Measurements from ENCODE around the gene BOD1L1.

BOD1L1 gene

DNA sequence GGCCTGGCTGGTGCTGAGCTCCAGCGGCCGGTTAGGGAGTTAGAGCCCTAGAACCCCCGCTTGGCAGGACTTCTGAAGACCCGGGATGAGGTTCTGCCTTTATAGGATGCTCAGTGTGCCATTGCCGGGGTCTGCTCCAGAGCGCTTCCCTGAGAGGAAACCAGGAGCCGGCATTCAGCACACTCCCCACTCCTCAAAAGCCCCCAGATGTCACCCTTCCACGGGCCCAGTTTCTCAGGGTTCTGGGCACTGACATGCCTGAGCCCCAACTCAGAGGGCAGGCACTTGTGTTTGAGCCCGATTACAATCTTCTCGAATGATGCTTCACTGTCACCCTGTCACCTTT is 89.7 kb downstream of the BOD1L1 start:
- DNase-seq: no peak

DNA sequence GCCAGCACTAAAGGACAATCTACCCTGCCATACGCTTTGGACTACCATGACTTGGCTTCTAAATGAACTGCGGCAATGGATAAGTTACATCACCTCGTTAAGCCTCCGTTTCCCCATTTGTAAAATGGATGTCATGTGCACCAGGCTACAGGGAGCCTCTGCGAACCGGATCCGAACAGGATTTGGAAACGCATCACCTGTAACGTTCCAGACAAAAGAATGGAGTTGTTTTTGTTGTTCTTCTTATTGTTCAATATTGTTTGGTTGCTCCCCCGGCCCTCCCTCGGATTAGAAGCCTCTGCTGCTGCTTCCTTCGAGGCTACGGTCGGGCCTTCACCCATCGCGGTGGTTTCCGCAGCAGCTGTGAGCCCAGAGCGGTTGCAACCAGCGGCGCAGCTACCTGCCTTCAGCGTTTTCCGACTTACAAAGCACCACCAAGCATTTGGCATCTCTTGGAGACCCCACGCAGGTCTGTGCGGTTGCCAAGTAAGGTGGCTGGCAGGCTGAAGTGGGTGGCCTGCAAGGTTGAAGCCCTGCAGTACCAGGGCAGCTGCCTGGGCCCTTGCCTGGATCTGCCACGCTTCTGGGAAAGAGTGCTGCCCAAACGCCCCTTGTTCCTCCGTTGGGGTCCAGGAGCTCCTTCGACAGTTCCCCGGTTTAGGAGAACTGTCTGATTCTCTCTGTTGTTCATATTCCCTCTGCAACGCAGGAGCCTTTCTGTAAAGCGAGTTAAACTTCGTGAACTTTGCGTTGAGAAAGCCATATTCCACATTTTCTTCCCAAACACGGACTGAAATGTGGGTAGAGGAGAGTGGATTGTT is 90.3 kb downstream of the BOD1L1 start:
- DNase-seq: no peak

DNA sequence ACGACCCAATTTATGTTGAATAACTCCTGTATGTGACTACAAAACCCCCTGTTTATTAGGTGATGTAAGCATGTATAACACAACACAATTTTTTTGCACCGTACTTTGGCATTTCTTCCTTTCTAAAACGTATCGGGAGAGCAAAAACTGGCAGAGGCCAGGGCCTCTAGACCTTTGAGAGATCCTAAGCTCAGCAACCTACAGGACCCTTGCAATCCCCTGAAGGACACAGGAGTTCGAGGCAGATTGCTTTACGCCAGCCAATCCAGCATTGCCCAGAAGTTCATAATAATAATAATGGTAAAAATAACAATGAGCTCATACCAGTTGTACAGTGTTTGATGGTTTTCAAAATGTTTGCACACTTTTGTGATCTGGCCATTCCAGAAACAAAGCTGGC is 90.9 kb downstream of the BOD1L1 start:
- DNase-seq: no peak

DNA sequence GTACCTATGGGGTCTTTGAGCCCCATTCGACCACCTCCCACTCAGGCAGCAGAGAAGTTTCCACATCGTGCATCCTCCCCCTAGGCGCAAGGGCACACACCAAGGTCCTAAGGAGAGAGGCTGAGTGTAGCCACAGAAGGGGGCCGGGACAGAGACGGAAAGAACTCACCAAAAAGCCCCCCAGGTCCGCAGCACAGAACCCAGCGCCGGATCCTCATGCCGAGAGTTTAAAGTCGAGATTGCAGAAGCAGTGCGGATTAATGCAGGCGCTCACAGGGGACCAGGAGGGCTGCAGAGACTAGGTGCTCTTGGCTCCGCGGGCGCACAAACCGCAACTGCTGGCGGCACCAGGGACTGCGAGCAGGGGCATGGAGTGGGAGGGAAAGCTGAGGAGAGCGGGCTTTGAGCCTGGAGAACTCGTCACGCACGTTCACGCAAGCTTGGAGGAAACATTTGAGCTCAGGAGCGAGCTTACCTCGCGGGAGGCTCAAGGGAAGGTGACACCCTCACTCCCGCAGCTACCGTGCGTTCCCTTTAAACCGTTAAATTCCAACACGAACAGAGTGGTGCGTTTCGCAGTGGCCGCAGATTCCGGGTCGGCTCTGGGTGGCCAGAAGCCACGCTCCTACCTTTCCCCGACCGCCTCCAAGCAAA is 91.7 kb downstream of the BOD1L1 start:
- DNase-seq: no peak

DNA sequence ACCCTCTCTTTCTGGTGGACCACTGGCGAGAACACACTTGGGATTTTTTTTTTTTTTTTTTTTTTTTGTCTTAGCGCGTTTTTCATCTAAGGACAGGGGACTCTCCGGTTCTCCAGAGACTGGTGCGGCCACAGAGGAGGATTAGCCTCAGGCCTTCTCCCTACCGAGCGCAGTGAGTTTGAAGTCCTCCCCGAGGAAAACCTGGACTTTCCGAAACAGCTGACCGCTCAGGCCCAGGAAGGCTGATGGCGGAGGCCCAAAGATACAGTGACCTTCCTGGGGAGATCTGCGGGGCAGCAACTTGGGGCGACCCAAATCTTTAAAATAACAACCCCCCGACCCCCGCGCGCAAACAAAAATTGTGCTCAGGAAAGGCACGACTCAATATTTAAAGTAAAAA is 92.4 kb downstream of the BOD1L1 start:
- no peak for DNase-seq

DNA sequence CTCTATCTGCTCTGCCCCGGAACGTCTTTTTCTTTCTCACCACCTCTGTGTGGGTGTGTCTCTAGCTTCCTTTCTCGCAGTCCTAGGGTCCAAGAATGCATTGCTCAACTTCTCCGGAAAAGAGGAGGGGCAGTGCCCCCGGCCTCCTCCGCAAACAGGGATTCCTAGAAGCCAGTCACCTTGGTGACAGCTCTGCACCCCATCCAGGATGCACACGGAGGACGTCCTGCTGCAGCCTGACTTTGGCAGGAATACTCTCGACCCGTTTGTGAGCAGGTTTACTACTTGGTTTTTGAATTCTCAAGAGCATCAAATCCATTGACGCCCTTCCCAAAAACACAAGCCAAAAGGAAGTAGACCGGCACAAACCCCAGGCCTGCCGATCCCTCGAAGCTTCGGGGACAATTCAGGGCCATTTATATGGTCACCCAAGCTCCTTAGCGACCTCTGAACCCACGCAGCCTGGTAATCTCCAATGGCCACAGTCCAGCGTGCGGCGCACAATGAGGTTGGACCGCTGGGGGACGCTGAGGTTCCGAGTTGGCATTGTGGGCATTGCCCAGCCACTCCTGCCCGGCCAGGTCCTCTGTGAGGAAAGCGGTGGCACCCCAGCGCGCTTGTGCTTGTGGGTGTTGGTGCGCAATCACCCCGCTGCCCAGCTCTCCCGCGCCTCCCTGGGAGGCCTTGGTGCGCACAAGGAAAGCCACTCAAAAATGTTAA is 93.0 kb downstream of the BOD1L1 start:
- DNase-seq: no peak

DNA sequence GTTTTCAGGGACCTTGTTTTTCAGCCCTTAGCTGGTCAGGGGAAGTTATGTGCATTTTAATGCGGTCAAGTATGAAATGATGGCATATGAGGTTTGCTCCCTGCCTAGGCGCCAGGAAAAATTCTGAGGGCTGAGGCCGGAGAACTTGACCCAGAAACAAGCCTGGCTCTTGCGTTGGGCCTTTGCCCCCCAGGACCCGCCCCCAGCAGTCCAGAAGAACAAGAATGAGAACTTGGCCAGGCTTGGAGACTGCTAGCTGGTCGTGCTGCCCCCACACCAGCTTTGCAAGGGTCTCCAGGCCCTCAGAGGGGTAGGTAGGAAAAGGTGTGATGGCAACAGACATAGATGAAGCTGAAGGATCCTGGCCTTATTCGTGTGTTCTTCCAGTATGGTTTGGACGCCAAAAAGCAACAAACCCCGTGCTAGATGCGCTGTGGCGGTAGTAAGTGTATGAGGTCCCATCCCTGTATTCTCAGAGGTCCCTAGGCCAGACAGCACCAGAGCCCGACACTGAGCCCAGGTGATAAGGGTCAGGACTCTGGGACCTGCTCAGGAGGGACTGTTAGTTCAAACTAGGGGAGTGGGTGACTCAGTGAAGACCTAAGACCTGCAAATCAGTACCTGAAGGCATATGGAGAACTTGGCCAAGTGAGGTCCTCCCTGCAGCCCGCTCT is 93.7 kb downstream of the BOD1L1 start:
- no peak for DNase-seq

DNA sequence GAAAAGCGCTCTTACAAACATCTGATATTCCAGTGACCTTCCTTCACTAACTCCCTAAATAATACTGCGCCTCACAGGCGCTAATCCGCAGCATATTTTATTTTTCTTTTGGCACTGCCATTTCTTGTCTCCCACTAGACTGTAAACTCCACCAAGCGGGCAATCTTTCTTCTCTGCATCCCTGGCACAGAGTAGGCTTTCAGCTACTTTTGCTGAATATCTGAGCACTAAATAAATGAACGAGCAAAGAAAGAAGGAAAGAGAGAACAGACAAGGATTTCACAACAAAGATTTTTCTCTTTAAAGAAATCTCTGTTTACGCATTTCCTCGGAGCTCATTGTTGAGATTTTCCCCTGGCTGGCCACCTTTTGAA is 95.9 kb downstream of the BOD1L1 start:
- DNase-seq: no peak

DNA sequence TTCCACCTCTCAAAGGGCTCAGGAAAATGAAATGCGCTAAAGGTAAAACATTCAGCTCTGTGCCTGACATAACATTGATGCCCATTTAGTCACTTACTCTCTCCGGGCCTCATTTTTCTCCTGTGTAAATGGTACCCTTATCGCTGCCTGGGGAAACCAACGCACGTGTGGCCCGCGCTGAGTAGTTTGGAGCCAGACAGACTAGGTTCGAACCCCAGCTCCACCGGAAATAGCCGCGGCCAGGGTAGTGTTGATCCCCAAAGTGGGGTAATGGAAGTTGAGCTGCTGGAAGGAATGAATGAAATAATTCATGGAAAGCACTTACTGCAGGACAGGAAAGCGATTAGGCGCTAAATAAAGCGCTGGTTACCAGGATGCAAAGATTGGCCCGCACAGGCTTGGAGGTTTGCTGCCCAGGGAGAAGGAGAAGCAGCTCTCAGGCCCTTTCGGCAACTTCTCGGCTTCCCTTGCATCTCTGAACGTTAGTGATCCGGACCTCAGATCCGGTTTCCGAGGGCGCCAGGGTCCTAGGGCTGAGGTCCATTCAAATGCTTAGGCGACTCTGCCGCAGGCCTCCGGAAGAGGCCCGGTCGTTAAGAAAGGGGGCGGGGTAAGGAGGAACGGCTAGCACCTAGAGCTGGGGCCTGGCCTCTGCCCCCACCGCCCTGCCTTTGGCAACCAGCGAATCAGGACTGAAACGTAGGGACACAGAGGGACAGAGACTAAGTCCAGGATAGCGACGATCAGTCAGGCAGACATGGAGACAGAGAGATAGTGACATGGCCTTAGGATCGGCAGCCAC is 96.5 kb downstream of the BOD1L1 start:
- no peak for DNase-seq

DNA sequence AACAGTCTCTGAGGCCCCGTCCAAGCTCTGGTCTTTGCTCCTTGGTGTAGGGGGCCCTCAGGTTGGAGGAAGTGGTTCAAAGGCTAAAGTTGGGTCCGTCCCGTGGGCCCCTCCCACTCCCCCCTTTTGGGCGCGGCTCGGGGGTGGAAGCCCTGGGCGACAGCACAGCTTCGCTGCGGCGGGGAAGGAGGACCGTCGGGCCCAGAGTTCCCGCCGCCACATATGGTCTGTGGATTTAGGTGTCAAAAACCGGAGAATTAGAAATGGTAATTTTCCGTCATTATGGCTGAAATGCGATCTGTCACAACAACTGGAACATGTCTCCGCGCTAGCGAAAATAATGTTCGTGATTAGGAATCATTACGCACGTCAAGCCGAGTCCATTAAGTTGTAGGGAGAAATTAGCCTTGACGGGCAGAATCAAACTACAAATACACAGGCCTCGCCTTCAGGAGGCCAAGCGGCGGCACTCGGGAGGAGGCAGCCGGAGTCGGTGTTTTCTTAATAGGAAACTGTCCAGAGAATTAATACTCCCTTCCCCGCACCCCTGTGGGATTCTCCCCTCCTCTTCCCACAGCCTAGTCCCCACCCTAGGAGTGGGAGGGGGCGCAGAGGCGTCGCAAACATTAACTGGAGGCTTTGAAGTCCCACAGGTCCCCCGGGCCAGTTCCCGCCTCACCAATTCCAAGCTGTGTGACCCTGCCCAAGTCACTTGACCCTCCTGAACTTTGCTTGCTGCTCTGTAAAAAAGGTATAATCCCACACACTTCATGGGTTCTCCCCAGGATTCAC is 98.2 kb downstream of the BOD1L1 start:
- no peak for DNase-seq

DNA sequence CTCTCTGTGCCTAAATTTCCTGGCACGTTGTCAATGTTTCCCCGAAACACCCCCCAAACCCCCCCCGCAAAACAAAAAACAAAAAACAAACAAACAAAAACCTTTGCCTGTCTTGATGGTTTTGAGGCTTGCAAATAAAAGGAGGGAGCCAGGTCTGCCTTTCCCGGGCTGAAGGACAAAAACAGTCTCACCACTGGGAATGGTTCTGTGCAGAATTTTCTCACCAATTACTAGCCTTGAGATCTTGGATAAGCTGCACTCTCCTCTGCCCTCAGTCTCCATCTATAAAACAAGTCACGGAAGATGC is 98.8 kb downstream of the BOD1L1 start:
- no peak for DNase-seq

DNA sequence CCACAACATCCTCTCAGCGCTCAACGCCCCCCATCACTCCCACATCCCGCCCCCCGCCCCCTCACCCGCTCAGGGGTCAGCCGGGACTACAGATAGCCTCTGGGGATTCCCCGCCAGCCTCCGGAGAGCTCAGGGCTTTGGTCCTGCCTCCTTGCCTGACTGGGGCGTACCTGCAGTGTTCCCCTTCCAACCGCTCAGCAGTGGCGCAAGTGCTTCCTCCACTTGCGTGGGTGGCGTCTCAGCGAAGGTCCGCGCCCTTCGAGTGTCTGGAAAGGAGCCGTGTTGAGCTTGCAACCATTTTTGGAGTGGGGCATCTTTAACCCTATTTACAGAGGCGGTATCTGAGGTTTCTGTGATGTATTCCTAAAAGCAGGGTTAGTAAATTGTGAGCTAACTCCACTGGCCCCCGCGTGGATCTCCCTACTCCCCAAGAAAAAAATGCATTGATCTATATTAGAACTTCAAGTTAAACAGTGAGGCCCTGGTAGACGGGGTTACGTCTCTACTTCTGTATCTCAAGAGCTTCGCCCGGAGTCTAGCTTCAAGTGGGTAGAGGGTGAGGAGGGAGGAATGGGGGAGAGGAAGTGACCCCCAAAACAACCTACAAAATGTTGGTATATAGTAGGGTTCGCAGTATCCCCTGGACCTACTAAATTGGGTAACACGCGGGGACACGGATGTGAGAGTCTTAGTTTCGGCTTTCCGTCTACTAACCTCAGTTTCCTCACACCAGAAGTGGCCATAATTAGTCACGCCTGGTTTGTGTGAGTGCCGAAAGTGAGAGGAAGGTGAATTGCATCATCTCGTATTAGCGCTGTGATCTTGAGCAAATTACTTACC is 99.3 kb downstream of the BOD1L1 start:
- no peak for DNase-seq

DNA sequence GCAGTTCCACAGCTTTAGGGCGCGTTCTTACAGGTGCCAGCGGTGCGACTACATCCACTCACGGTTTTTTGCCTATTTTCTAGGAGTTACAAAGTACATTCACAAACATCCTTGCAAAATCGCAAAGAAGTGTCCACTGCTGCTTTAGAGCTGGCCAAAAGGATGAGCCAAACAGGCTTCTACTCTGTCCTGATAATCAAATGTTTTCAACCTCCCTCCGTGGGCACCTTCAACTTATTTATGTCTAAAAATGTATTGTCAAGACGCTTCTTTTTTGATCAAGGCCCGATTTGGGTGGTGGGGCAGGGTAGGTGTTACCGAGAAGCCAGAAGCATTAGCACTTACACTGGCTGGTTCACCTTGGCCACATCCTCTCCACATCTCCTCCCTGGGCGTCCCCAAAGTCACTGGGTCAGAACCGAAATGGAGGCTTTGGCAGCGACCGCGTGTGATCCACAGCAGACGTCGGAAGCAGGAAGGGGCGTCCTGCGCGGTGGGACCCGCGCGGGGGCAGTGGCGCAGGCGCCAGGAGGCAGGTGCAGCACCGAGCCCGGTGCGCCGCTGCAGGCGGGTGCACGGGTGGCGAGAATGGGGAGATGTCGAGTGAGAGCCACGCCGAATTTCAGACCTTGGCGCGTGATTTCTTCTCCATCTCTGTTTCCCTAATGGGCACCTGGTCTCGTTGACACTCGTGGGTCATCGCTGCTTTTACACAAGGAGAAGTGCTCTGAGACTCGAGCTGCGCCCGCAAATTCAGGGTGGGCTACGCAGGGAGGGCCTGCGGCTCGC is 100.1 kb downstream of the BOD1L1 start:
- DNase-seq: no peak

DNA sequence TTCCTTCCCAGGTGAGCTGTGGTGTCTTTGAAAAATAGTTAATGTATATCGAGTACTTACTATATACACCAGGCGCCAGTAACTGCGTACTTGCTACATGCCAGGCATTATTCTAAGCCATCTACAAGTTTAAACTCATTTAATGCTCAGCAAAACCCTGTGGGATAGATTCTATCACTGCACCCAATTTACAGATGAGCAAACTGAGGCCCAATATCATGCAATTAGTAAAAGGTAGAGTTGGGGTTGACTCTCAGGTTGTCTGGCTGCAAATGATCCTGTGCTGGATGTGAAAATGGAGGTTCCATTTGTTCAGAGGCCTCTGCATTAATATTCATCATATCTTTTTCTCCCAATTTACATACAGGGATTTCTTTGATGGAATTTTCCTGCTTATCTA is 100.9 kb downstream of the BOD1L1 start:
- no peak for DNase-seq

DNA sequence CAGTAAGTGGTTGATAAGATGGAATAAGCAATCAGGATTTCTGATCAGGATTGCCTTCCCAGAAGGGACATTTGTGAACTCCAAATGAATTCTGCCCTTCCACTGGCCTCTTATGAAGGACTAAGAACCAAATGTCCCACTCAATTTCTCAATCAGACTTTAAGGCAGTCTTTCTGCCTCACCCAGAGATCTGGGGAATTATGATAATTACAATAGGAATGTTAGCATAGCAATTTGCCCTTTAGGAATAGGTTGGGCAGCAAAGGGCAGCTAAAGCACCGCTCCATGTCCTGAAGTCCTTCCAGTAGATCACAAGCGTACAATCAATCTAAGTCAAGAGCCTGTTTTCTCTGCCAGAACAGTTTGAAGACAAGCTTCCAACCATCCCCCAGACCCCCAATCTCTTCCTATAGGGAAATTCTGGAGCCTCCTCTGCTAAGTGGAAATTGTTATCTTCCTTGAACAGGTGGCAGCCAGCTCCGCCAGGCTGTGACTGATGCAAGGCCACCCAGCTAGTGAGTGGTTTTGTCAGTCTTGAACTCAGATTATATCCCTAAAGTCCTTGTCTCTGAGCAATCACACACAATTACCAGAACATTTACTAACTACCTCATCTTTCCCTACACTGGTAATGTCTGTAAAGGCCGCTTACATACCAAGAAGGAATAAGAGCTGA is 101.8 kb downstream of the BOD1L1 start:
- no peak for DNase-seq

DNA sequence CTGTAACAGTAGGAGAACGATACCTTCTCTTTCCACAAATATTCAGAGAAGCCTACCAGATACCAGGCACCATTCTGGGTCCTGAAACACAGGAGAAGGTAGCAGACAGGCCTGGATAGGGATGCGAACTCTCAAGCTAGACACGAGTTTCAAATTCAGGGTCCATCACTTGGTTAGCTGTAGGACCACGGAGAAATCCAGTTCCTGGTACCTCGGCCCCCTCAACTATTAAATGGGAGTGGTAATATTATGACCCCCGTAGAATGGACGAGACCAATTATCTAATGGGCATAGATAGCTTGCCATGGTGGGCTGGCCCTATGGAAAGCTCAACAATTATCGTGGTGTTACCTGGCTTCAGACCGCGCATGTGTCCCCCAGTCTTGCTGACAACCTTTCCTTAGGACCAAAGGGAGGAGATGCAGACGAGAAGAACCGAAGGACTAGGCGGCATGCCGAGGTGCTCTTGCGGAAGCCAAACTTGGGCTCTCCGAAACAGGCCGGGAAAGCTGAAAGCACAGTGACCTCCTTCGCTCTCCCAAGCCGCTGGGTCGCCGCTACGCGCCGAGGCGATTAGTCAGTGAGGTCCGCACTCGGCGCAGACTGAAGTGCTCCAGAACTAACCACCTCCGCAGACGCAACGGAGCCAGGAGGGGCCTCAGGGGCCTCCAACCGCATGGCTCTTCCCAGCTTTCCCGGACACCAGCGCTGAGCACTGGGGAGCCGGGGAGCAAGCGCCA is 102.9 kb downstream of the BOD1L1 start:
- no peak for DNase-seq

DNA sequence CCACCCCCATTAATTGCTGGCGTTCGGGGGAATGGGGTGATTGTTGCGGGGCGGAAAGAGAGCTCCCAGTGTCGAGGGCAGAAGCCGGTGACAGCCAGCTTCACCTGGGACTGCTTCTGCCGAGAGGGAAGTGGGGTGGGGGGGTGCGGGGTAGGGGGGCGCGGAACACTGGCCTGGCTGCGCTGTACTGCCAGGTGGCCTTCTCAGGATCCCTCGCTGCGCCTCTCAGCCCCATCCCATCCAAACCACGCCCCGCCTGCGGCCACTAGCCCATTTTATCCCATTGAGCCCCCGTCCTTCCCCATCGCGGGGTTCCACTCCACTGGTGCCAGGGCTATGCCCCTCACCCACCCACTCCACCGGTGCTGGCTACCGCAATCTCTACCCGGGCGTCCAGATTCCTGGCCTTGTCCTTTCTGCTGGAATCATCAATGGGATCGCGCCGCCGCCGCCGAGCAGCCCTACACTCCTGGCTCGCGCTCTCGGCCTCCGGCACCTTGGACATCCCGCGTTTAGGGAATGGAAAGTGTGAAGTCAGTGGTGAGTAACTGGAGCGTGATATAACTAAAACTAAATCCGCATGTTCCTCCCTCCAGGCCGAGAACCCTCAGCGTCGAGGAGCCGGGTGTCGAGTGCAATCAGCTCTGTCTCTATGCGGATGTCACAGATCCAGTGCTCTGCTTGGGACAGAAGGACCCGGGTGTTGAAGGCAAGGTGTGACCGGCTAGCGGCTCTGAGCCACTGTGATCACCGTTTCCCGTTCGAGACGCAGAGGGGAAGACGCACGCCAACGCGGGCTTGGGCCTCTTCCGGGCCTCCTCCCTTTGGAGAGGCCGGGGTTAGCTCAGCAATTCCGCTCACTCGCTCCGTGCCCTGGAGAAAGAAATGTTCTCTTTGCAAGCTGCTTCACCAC is 103.7 kb downstream of the BOD1L1 start:
- DNase-seq: no peak

DNA sequence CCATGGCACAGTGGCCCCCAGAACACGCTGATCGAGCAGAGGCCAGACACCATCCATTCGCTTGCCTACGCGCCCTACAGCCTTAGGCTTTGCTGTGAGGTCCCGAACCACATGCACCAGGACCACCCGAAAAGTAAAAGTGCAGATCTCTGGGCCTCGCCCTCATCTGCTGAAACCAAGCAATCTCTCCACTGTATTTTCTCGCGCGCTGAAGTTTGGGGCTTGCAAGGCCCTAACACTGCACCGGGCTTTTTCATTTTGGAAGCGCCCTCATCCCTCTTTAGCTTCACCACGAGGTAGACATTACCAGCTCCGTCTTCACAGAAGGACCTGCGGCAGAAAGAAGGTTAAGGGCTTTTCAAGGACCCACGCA is 104.4 kb downstream of the BOD1L1 start:
- no peak for DNase-seq
